ENCODE data around the gene CRIP2. TPM values are rescaled to one million over a fixed set of nuclear protein-coding genes. Genes with fewer than 3 reads are reported as not detected.
A peak's percentile ranks its signal among the peaks of the same experiment; 100 is the strongest.

CRIP2 gene, protein sequence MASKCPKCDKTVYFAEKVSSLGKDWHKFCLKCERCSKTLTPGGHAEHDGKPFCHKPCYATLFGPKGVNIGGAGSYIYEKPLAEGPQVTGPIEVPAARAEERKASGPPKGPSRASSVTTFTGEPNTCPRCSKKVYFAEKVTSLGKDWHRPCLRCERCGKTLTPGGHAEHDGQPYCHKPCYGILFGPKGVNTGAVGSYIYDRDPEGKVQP
- 10 to 100 TPM; 11.2 to 50.0 (median 27.5) TPM for total RNA-seq
- long read RNA-seq, partial matches to known transcripts, result 0 of 4 reads
- long read RNA-seq, other reads (novel, unspliced or antisense), result 0 of 4 reads

DNA sequence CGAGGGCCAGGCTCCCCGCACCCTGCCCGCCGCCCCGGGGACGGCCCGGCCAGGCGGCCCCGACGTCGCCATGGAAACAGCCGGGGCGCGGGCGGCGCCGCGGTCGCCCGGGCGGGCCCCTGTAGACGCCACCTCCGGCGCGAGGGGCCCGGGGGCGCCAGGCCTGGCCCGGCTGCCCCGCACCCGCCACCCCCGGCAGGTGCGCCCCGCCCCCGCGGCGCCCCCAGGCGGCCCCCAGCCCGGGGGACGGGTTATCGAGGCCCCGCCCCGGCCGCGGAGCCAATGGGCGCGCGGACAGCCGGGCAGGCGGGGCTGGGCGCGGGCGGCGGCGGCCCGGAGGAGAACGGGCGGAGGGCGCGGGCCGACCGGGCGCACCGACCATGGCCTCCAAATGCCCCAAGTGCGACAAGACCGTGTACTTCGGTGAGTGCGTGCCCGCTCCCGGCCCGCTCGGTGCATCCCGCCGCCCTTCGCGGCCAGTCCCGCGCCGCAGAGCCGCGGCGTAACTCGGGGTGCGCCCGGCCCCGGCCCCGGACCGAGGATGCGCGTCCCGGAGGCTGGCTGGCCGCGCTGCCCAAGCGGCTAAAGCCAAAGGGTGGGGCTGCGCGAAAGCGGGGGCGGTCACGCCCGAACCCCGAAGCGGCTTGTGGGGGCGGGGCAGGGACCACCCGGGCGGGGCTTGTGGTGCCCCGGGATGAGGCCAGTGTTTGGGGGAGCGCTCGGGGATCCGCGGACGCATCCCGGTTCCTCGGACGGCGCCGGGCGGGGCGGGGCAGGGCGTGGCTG is at the start of gene CRIP2:
TSS of gene CRIP2 (plus strand) at position 339 of the 786 bp plus-strand sequence. CDS start at position 381, 42 bp downstream.
- Histone ChIP-seq H3K4me3 (peak within 1 kb of the TSS; percentile 58 to 82 (median 63)), H3K27me3 (no peaks in the 10 kb centered on the region), H3K4me1 (peaks cover 0 to 39% (median 17%) of the 10 kb centered on the region in 4 donors), H3K36me3 (peaks cover 0 to 5% (median 0%) of the 10 kb centered on the region in 4 donors), H3K9me3 (no peaks in the 10 kb centered on the region), H3K27ac (peak within 1 kb of the TSS; percentile 68 to 86 (median 85))
- WGBS (ENCODE audit: insufficient coverage, low coverage, low lambda C conversion rate, missing lambda C conversion rate), result no CpG with 5 or more reads among the region's 118 CpGs
- TF ChIP-seq CTCF (IDR thresholded peaks at IDR 0.05) (no peak), POLR2A (IDR thresholded peaks at IDR 0.05) (peak; percentile 41)
- intact Hi-C loops (cut with DNase I), result no loop called here
- ATAC-seq, result peak in 3 of 4 donors; percentile 3 to 14 (median 7)
- DNase-seq, result peak in 1 of 3 donors; percentile 64

- ATAC-seq (no peak), DNase-seq (no peak)
- Histone ChIP-seq H3K9me3 (no peaks in the 10 kb centered on the region), H3K4me1 (peaks cover 0 to 19% (median 0%) of the 10 kb centered on the region in 4 donors), H3K27ac (no peak overlapping the region), H3K36me3 (no peaks in the 10 kb centered on the region), H3K27me3 (no peaks in the 10 kb centered on the region), H3K4me3 (no peak overlapping the region)
- intact Hi-C loops (cut with DNase I), result no loop called here
- TF ChIP-seq CTCF (IDR thresholded peaks at IDR 0.05), result no peak
- TF ChIP-seq POLR2A (IDR thresholded peaks at IDR 0.05), result no peak
- WGBS (ENCODE audit: insufficient coverage, low coverage, low lambda C conversion rate, missing lambda C conversion rate), result no CpG with 5 or more reads among the region's 12 CpGs
These were observed 49.8 kb upstream of the CRIP2 start for GRCh38 chr14:105424861-105425260.

DNA sequence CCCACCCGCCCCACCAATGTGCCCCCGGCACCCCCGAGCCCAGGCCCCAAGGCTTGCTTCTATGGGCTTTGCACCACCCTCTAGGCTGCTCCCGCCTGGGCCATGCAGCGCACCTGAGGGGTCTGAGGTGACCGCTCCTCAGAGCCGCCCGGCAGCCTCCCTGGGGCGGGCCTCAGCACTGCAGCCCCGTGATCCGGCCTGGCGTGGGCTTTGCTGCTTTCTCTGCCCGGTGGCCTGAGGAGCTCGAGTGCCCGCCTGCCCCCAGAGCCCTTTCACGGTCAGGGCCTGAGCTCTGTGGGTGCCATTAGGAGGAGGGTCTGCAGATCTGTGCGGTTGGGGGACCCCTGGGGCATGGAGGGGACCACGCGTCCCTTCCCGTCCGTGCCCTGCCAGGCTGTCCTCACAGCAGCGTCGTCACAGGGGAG is 48.8 kb upstream of the CRIP2 start:
- no peak for ATAC-seq
- peaks cover 0 to 19% (median 1%) of the 10 kb centered on the region in 4 donors for H3K4me1 ChIP-seq
- no peak overlapping the region for H3K27ac ChIP-seq
- H3K36me3 ChIP-seq, result no peaks in the 10 kb centered on the region
- TF ChIP-seq POLR2A (IDR thresholded peaks at IDR 0.05), result no peak
- TF ChIP-seq CTCF (IDR thresholded peaks at IDR 0.05), result no peak
- no peaks in the 10 kb centered on the region for H3K27me3 ChIP-seq
- intact Hi-C loops (cut with DNase I), result no loop called here
- H3K9me3 ChIP-seq, result no peaks in the 10 kb centered on the region
- H3K4me3 ChIP-seq, result no peak overlapping the region
- no CpG with 5 or more reads among the region's 23 CpGs for WGBS (ENCODE audit: insufficient coverage, low coverage, low lambda C conversion rate, missing lambda C conversion rate)
- no peak for DNase-seq

GRCh38 chr14:105426416-105427130 is 48.0 kb upstream of the CRIP2 start:
- DNase-seq, result no peak
- Histone ChIP-seq H3K4me1 (peaks cover 0 to 20% (median 5%) of the 10 kb centered on the region in 4 donors), H3K27me3 (no peaks in the 10 kb centered on the region), H3K36me3 (no peaks in the 10 kb centered on the region), H3K9me3 (no peaks in the 10 kb centered on the region), H3K4me3 (no peak overlapping the region), H3K27ac (no peak overlapping the region)
- no peak for TF ChIP-seq CTCF (IDR thresholded peaks at IDR 0.05)
- TF ChIP-seq POLR2A (IDR thresholded peaks at IDR 0.05), result no peak
- WGBS (ENCODE audit: insufficient coverage, low coverage, low lambda C conversion rate, missing lambda C conversion rate), result 91% methylated on average over 6 of the region's 21 CpGs
- intact Hi-C loops (cut with DNase I), result no loop called here
- ATAC-seq, result no peak

Data from right lobe of liver (tissue), 6 donors.